CD14-positive monocyte (primary cell): ENCODE results near the gene IL37. TPM values are rescaled to one million over a fixed set of nuclear protein-coding genes. Genes with fewer than 3 reads are reported as not detected.
"Not testable (repeated sequence)": the region's sequence is repeated elsewhere in the genome, so short reads cannot be mapped to it uniquely, and the experiment has no call there.

Source experiments
- DNase-seq, 3 donors: peaks; one replicate each; pipeline ENCODE4 v3.0.0-alpha.2; 2011 to 2022
- H2AFZ ChIP-seq: 2 replicates; pipeline ENCODE4 v1.6.0; 2012; ENCODE audit warnings: mild to moderate bottlenecking, low read depth, low read length, inconsistent platforms; ENCODE audit not compliant: insufficient read depth, poor library complexity, severe bottlenecking
- H3K27ac ChIP-seq, 2 donors: 1 replicate in 1 of 2; 2 replicates in 1 of 2; pipeline ENCODE4 v1.5.1; 2012 to 2013; ENCODE audit warnings: low read length in 2 of 2, control low read depth in 1 of 2, inconsistent platforms in 1 of 2, low read depth in 1 of 2, mild to moderate bottlenecking in 1 of 2
- H3K27me3 ChIP-seq, 2 donors: one replicate each; pipeline versions ENCODE4 v1.6.0 to v1.6.1; 2011 to 2013; ENCODE audit warnings: low read length in 2 of 2; ENCODE audit not compliant: control insufficient read depth in 2 of 2, insufficient read depth in 2 of 2
- H3K36me3 ChIP-seq, 2 donors: replicated peaks in 1 of 2; 1 replicate in 1 of 2; 2 replicates in 1 of 2; pipeline versions ENCODE4 v1.5.1 to v1.6.1; 2012 to 2013; ENCODE audit warnings: low read length in 2 of 2, control low read depth in 1 of 2, inconsistent platforms in 1 of 2, mild to moderate bottlenecking in 1 of 2; ENCODE audit not compliant: insufficient read depth in 2 of 2, control insufficient read depth in 1 of 2
- H3K4me1 ChIP-seq, 2 donors: 1 replicate in 1 of 2; 2 replicates in 1 of 2; pipeline versions ENCODE4 v1.5.1 to v1.6.1; 2012 to 2013; ENCODE audit warnings: low read length in 2 of 2, control low read depth in 1 of 2, inconsistent platforms in 1 of 2, mild to moderate bottlenecking in 1 of 2, moderate library complexity in 1 of 2; ENCODE audit not compliant: insufficient read depth in 2 of 2, control insufficient read depth in 1 of 2
- H3K4me2 ChIP-seq: replicated peaks from 2 replicates; pipeline ENCODE3; 2012; ENCODE audit warnings: low read length, moderate library complexity, mild to moderate bottlenecking; ENCODE audit not compliant: poor library complexity, severe bottlenecking; ENCODE audit errors: extremely low read depth
- H3K4me3 ChIP-seq, 3 experiments: fragments of 200-600 bp in 1 of 3; sonication (generic) in 1 of 3; replicated peaks in 1 of 3; 1 replicate in 2 of 3; 2 replicates in 1 of 3; pipeline ENCODE4 v1.5.1; 2011 to 2013; ENCODE audit warnings: low read length in 3 of 3, mild to moderate bottlenecking in 3 of 3, control low read depth in 2 of 3, low read depth in 2 of 3, inconsistent platforms in 1 of 3, moderate library complexity in 1 of 3
- H3K79me2 ChIP-seq: 2 replicates; pipeline ENCODE4 v1.6.0; 2012; ENCODE audit warnings: mild to moderate bottlenecking, control low read depth, inconsistent platforms, low read length, moderate library complexity; ENCODE audit not compliant: insufficient read depth
- H3K9ac ChIP-seq: 2 replicates; pipeline ENCODE4 v1.6.0; 2017; ENCODE audit warnings: low read length, mild to moderate bottlenecking; ENCODE audit not compliant: insufficient read depth, poor library complexity, severe bottlenecking
- H3K9me3 ChIP-seq, 2 donors: replicated peaks in 1 of 2; 1 replicate in 1 of 2; 2 replicates in 1 of 2; pipeline versions ENCODE4 v1.5.1 to v1.6.1; 2012 to 2013; ENCODE audit warnings: low read length in 2 of 2, control low read depth in 1 of 2; ENCODE audit not compliant: control insufficient read depth in 1 of 2, insufficient read depth in 1 of 2
- H4K20me1 ChIP-seq: 2 replicates; pipeline ENCODE4 v1.6.0; 2012; ENCODE audit warnings: mild to moderate bottlenecking, low read length, control low read depth, moderate library complexity; ENCODE audit not compliant: insufficient read depth
- H3K27ac Mint-ChIP-seq, 7 donors: one replicate each; pipeline ENCODE4 v1.8.0; 2020; ENCODE audit warnings: mild to moderate bottlenecking in 7 of 7, mixed read lengths in 7 of 7, moderate library complexity in 6 of 7, inconsistent platforms in 2 of 7
- H3K27me3 Mint-ChIP-seq, 3 donors: one replicate each; pipeline ENCODE4 v1.8.0; 2021 to 2022; ENCODE audit warnings: low read depth in 3 of 3, mild to moderate bottlenecking in 3 of 3, mixed read lengths in 3 of 3, moderate library complexity in 3 of 3, inconsistent platforms in 1 of 3
- H3K36me3 Mint-ChIP-seq, 2 donors: one replicate each; pipeline ENCODE4 v1.8.0; 2020; ENCODE audit warnings: mixed read lengths in 2 of 2, inconsistent platforms in 1 of 2, mild to moderate bottlenecking in 1 of 2
- H3K4me1 Mint-ChIP-seq: one replicate; pipeline ENCODE4 v1.8.0; 2020; ENCODE audit warnings: mild to moderate bottlenecking, mixed read lengths
- H3K4me3 Mint-ChIP-seq, 2 donors: one replicate each; pipeline ENCODE4 v1.8.0; 2020; ENCODE audit warnings: mild to moderate bottlenecking in 2 of 2, mixed read lengths in 2 of 2, moderate library complexity in 1 of 2
- H3K9me3 Mint-ChIP-seq, 7 donors: one replicate each; pipeline ENCODE4 v1.8.0; 2020 to 2022; ENCODE audit warnings: mixed read lengths in 7 of 7, mild to moderate bottlenecking in 6 of 7, moderate library complexity in 6 of 7, inconsistent platforms in 2 of 7
- WGBS: methylation state at CpG from one replicate; pipeline ENCODE4 v1.1.5; 2013; ENCODE audit warnings: missing lambda C conversion rate; ENCODE audit not compliant: insufficient coverage; 5-methylcytosine and 5-hydroxymethylcytosine counted together
- intact Hi-C, 2 donors: fragments of 100-400 bp; cut with micrococcal nuclease; formaldehyde crosslinking; loops; one replicate each; pipeline versions ENCODE4 v1.15.0 to v1.15.1; 2023
- polyA plus RNA-seq, 3 donors: library from polyadenylated mRNA; depleted of rRNA in 1 of 3; unstranded in 2 of 3; stranded (reverse) in 1 of 3; fragments of 300-500 nt in 2 of 3; fragments of >200 nt in 1 of 3; fragmentation: Illumina TruSeq in 2 of 3; gene quantifications; 1 replicate in 2 of 3; 2 replicates in 1 of 3; pipeline ENCODE4 v1.2.3, GENCODE V29; 2012 to 2021
- TF ChIP-seq, protein P1 (sequence below): fragments of 200-600 bp; IDR thresholded peaks from one replicate; pipeline ENCODE4 v1.8.0; 2022; ENCODE audit warnings: antibody characterized with exemption, mild to moderate bottlenecking

Gene IL37
- polyA plus RNA-seq, 3 donors: not detected

- 97% methylated on average over 9 of the region's 12 CpGs for WGBS
- TF ChIP-seq, protein P1, sequence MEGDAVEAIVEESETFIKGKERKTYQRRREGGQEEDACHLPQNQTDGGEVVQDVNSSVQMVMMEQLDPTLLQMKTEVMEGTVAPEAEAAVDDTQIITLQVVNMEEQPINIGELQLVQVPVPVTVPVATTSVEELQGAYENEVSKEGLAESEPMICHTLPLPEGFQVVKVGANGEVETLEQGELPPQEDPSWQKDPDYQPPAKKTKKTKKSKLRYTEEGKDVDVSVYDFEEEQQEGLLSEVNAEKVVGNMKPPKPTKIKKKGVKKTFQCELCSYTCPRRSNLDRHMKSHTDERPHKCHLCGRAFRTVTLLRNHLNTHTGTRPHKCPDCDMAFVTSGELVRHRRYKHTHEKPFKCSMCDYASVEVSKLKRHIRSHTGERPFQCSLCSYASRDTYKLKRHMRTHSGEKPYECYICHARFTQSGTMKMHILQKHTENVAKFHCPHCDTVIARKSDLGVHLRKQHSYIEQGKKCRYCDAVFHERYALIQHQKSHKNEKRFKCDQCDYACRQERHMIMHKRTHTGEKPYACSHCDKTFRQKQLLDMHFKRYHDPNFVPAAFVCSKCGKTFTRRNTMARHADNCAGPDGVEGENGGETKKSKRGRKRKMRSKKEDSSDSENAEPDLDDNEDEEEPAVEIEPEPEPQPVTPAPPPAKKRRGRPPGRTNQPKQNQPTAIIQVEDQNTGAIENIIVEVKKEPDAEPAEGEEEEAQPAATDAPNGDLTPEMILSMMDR: no peak
- intact Hi-C loops: no loop called here
Observed at GRCh38 chr2:112933261-112933660, 22.3 kb downstream of the IL37 start.

DNA sequence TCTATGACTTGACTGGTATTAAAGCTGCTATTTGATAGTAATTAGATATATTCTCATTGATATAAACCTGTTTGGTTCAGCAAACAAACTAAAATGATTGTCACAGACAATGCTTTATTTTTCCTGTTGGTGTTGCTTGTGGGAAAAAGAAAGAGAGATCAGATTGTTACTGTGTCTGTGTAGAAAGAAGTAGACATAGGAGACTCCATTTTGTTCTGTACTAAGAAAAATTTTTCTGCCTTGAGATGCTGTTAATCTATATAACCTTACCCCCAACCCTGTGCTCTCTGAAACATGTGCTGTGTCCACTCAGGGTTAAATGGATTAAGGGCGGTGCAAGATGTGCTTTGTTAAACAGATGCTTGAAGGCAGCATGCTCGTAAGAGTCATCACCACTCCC lies 23.2 kb downstream of the IL37 start:
- no CpG with 5 or more reads among the region's 2 CpGs for WGBS
- peaks cover 11% of the 10 kb centered on the region for H3K4me1 Mint-ChIP-seq
- H3K9ac ChIP-seq, H3K27me3 ChIP-seq, H3K27me3 Mint-ChIP-seq, H3K27ac Mint-ChIP-seq, H3K79me2 ChIP-seq, H3K36me3 ChIP-seq, H3K27ac ChIP-seq, H3K36me3 Mint-ChIP-seq, intact Hi-C loops, H4K20me1 ChIP-seq, DNase-seq, H3K9me3 Mint-ChIP-seq, H2AFZ ChIP-seq, H3K4me3 ChIP-seq, H3K4me2 ChIP-seq, H3K9me3 ChIP-seq, H3K4me3 Mint-ChIP-seq: not testable (repeated sequence)
- peaks cover 3 to 15% of the 10 kb centered on the region in 2 donors for H3K4me1 ChIP-seq

More at GRCh38 chr2:112933261-112933660, 22.3 kb downstream of the IL37 start:
- H3K4me2 ChIP-seq: no peak overlapping the region
- no peaks in the 10 kb centered on the region for H3K36me3 ChIP-seq
- Mint-ChIP-seq H3K36me3 (no peaks in the 10 kb centered on the region), H3K4me1 (peaks cover 11% of the 10 kb centered on the region), H3K27ac (peak overlapping the region in 1 of 7 donors; percentile 6), H3K27me3 (no peaks in the 10 kb centered on the region), H3K9me3 (peaks cover 0 to 2% (median 0%) of the 10 kb centered on the region in 7 donors), H3K4me3 (no peak overlapping the region)
- H3K4me3 ChIP-seq: no peak overlapping the region
- no peak overlapping the region for H3K27ac ChIP-seq
- no peaks in the 10 kb centered on the region for H3K9me3 ChIP-seq
- no peak overlapping the region for H2AFZ ChIP-seq
- no peak overlapping the region for H3K9ac ChIP-seq
- peaks cover 3 to 15% of the 10 kb centered on the region in 2 donors for H3K4me1 ChIP-seq
- no peak for DNase-seq
- H3K27me3 ChIP-seq: no peaks in the 10 kb centered on the region
- H3K79me2 ChIP-seq: no peaks in the 10 kb centered on the region
- no peaks in the 10 kb centered on the region for H4K20me1 ChIP-seq
